ENCODE measurements around the gene XK. TPM values are rescaled to one million over a fixed set of nuclear protein-coding genes. Genes with fewer than 3 reads are reported as not detected.

Gene XK
- total and polyA plus RNA-seq, 7 donors: 0.94 to 8.9 (median 3.8) TPM

DNA sequence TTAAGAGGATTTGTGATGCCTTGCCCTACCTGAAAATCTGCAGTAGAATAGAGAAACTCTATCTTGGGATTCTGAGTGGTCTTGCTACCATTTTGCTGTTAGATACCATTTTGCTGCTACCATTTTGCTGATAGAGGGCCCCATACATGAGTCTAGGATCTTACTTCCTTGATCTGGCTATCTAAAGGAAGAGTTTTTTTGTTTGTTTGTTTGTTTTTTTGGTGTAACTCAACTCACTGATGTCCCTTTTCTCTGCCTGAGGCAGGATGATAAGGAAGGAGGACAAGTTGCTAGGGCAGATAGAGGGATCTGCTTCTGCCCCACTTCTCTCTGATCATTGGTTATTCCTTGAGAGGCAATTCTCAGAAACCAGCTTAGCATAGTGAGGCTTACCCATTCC, 31.0 kb downstream of the XK start:
- H3K9me3 ChIP-seq: peaks cover 6% of the 10 kb centered on the region
- DNase-seq (no peak), ATAC-seq (no peak)
- no peak for TF ChIP-seq CTCF (IDR thresholded peaks at IDR 0.05)
- no peaks in the 10 kb centered on the region for H3K36me3 ChIP-seq (ENCODE audit: insufficient read depth in 1 of 2, low read depth in 1 of 2)
- no peak overlapping the region for H3K4me3 ChIP-seq
- no peaks in the 10 kb centered on the region for H3K4me1 ChIP-seq
- H3K27ac ChIP-seq: no peak overlapping the region
- no peaks in the 10 kb centered on the region for H3K27me3 ChIP-seq (ENCODE audit: insufficient read depth in 3 of 3, low read length in 2 of 3)
- intact Hi-C loops (cut with DNase I): no loop called here

GRCh38 chrX:37717708-37718107, 32.1 kb downstream of the XK start:
- H3K27ac ChIP-seq: no peak overlapping the region
- peaks cover 4% of the 10 kb centered on the region for H3K4me1 ChIP-seq
- no peak for DNase-seq
- no peaks in the 10 kb centered on the region for H3K27me3 ChIP-seq (ENCODE audit: insufficient read depth in 3 of 3, low read length in 2 of 3)
- 56 to 84% (median 73%) methylated on average over 1 of the region's 1 CpG for WGBS, 3 donors
- intact Hi-C loops (cut with DNase I): no loop called here
- H3K36me3 ChIP-seq (ENCODE audit: insufficient read depth in 1 of 2, low read depth in 1 of 2): no peaks in the 10 kb centered on the region
- no peak overlapping the region for H3K4me3 ChIP-seq
- ATAC-seq: no peak
- H3K9me3 ChIP-seq: peaks cover 6% of the 10 kb centered on the region
- no peak for TF ChIP-seq CTCF (IDR thresholded peaks at IDR 0.05)

GRCh38 chrX:37722595-37722994, 37.0 kb downstream of the XK start:
- Histone ChIP-seq H3K9me3 (peaks cover 6% of the 10 kb centered on the region), H3K36me3 (ENCODE audit: insufficient read depth in 1 of 2, low read depth in 1 of 2) (no peaks in the 10 kb centered on the region), H3K27ac (no peak overlapping the region), H3K4me1 (peaks cover 4% of the 10 kb centered on the region), H3K27me3 (ENCODE audit: insufficient read depth in 3 of 3, low read length in 2 of 3) (no peaks in the 10 kb centered on the region), H3K4me3 (no peak overlapping the region)
- DNase-seq (no peak), ATAC-seq (peak in 1 of 4 donors; percentile 54)
- intact Hi-C loops (cut with DNase I): no loop called here
- 50 to 90% (median 81%) methylated on average over 1 of the region's 1 CpG for WGBS, 3 donors
- TF ChIP-seq CTCF (IDR thresholded peaks at IDR 0.05): no peak

DNA sequence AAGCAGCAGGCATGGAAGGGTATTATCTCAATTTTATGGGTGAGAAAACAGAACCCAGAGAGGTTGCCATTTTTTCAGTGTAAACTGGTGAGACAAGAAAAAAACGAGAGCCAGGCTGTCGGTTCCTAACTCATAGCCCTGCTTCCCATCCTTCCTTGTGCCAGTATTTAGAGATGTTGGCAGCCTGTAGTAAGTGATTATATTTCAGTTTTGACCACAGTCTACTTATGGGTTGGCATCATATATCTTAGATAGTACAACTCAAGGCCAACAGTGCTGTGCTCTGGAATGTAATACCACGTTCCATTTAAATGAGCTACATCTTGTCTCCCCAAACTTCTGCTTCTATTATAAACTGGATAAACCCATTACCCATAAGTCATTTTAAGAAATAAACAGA, 40.8 kb downstream of the XK start:
- peak; percentile 68 to 76 (median 72) for ATAC-seq
- peaks cover 4% of the 10 kb centered on the region for H3K4me1 ChIP-seq
- H3K9me3 ChIP-seq: no peaks in the 10 kb centered on the region
- 34 to 40% (median 38%) methylated on average over 3 of the region's 3 CpGs for WGBS, 3 donors
- H3K27me3 ChIP-seq (ENCODE audit: insufficient read depth in 3 of 3, low read length in 2 of 3): no peaks in the 10 kb centered on the region
- H3K27ac ChIP-seq: no peak overlapping the region
- TF ChIP-seq CTCF (IDR thresholded peaks at IDR 0.05): no peak
- DNase-seq: no peak
- no peaks in the 10 kb centered on the region for H3K36me3 ChIP-seq (ENCODE audit: insufficient read depth in 1 of 2, low read depth in 1 of 2)
- intact Hi-C loops (cut with DNase I): no loop called here
- H3K4me3 ChIP-seq: no peak overlapping the region

GRCh38 chrX:37745354-37745753, 59.8 kb downstream of the XK start:
- no peaks in the 10 kb centered on the region for H3K4me1 ChIP-seq
- H3K36me3 ChIP-seq (ENCODE audit: insufficient read depth in 1 of 2, low read depth in 1 of 2): no peaks in the 10 kb centered on the region
- intact Hi-C loops (cut with DNase I): loop anchor here (2.0 to 10.0 kb wide), 4 partner anchors 79 to 429 kb away; no protein-coding TSS in a partner anchor
- peak; percentile 80 for TF ChIP-seq CTCF (IDR thresholded peaks at IDR 0.05)
- H3K27me3 ChIP-seq (ENCODE audit: insufficient read depth in 3 of 3, low read length in 2 of 3): peaks cover 0 to 12% (median 0%) of the 10 kb centered on the region in 3 donors
- DNase-seq: peak; percentile 62 to 80
- H3K9me3 ChIP-seq: no peaks in the 10 kb centered on the region
- ATAC-seq: peak in 3 of 4 donors; percentile 53 to 84 (median 68)
- WGBS, 3 donors: 16 to 40% (median 24%) methylated on average over 3 of the region's 3 CpGs
- no peak overlapping the region for H3K4me3 ChIP-seq
- no peak overlapping the region for H3K27ac ChIP-seq

Data from psoas muscle (tissue), 8 donors.